HEK293 (cell line): ENCODE measurements around the gene CAPN8.

Source experiments
- CTCF ChIA-PET: fragments of 350-600 bp; formaldehyde crosslinking; extraction: SDS; loops from one replicate; lab custom pipeline; 2021; ENCODE audit warnings: antibody characterized with exemption; lab: Yijun Ruan, JAX
- POLR2A ChIA-PET: fragments of 300-600 bp; formaldehyde crosslinking; extraction: SDS; loops from one replicate; lab custom pipeline; 2020; ENCODE audit warnings: antibody characterized with exemption, inconsistent platforms; lab: Yijun Ruan, JAX
- H3K27ac ChIP-seq: fragments of 200-500 bp; sonication (Bioruptor generic); 2 replicates; pipeline ENCODE4 v1.5.1; 2014; ENCODE audit warnings: low read depth, low read length, control low read depth, inconsistent platforms; ENCODE audit errors: extremely low read depth
- H3K36me3 ChIP-seq, 2 experiments: fragments of 200-500 bp in 1 of 2; sonication (Bioruptor generic) in 1 of 2; 1 replicate in 1 of 2; 2 replicates in 1 of 2; pipeline ENCODE4 v1.5.1; 2014 to 2017; ENCODE audit warnings: inconsistent platforms in 2 of 2, low read length in 2 of 2; ENCODE audit not compliant: control insufficient read depth in 2 of 2, insufficient read depth in 1 of 2
- H3K4me1 ChIP-seq: fragments of 200-500 bp; sonication (Bioruptor generic); 2 replicates; pipeline ENCODE4 v1.5.1; 2014; ENCODE audit warnings: mild to moderate bottlenecking, low read length, inconsistent platforms; ENCODE audit not compliant: control insufficient read depth, insufficient read depth
- H3K4me3 ChIP-seq: 2 replicates; pipeline ENCODE4 v1.5.1; 2011; ENCODE audit warnings: low read depth, mild to moderate bottlenecking, control low read depth, low read length, moderate library complexity
- H3K9me3 ChIP-seq: fragments of 200-500 bp; sonication (Bioruptor generic); 2 replicates; pipeline ENCODE4 v1.5.1; 2014; ENCODE audit warnings: low read depth, low read length, inconsistent platforms; ENCODE audit not compliant: control insufficient read depth, insufficient read depth
- GLI2 ChIP-seq: fragments of 450-650 bp; formaldehyde crosslinking; IDR thresholded peaks from 2 replicates; pipeline ENCODE4; 2017; ENCODE audit warnings: missing biosample characterization, missing genetic modification characterization, low read depth, borderline replicate concordance
- KLF1 ChIP-seq: fragments of 450-650 bp; formaldehyde crosslinking; IDR thresholded peaks from 2 replicates; pipeline ENCODE4 v1.5.1; 2016; ENCODE audit warnings: missing biosample characterization, missing genetic modification characterization
- KLF16 ChIP-seq: fragments of 450-650 bp; formaldehyde crosslinking; IDR thresholded peaks from 2 replicates; pipeline ENCODE4 v1.5.1; 2017; ENCODE audit warnings: missing biosample characterization, missing genetic modification characterization
- SP2 ChIP-seq: fragments of 450-650 bp; formaldehyde crosslinking; IDR thresholded peaks from 2 replicates; pipeline ENCODE4 v1.5.1; 2016; ENCODE audit warnings: missing biosample characterization, missing genetic modification characterization
- TRIM28 ChIP-seq: IDR thresholded peaks from 2 replicates; pipeline ENCODE4 v1.6.1; 2011; ENCODE audit warnings: low read length, control low read depth, borderline replicate concordance
- ZBTB17 ChIP-seq: fragments of 450-650 bp; formaldehyde crosslinking; IDR thresholded peaks from 2 replicates; pipeline ENCODE4 v1.5.1; 2016; ENCODE audit warnings: missing biosample characterization, missing genetic modification characterization
- ZEB2 ChIP-seq: fragments of 450-650 bp; formaldehyde crosslinking; IDR thresholded peaks from 2 replicates; pipeline ENCODE4 v1.5.1; 2016; ENCODE audit warnings: missing biosample characterization, missing genetic modification characterization
- ZIC2 ChIP-seq: fragments of 450-650 bp; formaldehyde crosslinking; IDR thresholded peaks from 2 replicates; pipeline ENCODE4 v1.5.1; 2016; ENCODE audit warnings: missing biosample characterization, missing genetic modification characterization
- ZNF140 ChIP-seq: fragments of 450-650 bp; formaldehyde crosslinking; IDR thresholded peaks from 2 replicates; pipeline ENCODE4 v1.5.1; 2016; ENCODE audit warnings: missing biosample characterization, missing genetic modification characterization
- ZNF184 ChIP-seq: fragments of 450-650 bp; IDR thresholded peaks from 2 replicates; pipeline ENCODE4 v1.5.1; 2018; ENCODE audit warnings: missing biosample characterization, mild to moderate bottlenecking, missing genetic modification characterization
- ZNF2 ChIP-seq: fragments of 450-650 bp; formaldehyde crosslinking; IDR thresholded peaks from 2 replicates; pipeline ENCODE4 v1.5.1; 2016; ENCODE audit warnings: missing biosample characterization, missing genetic modification characterization
- ZNF214 ChIP-seq: fragments of 450-650 bp; formaldehyde crosslinking; IDR thresholded peaks from 2 replicates; pipeline ENCODE4 v1.5.1; 2017; ENCODE audit warnings: missing biosample characterization, mild to moderate bottlenecking, missing genetic modification characterization, borderline replicate concordance
- ZNF239 ChIP-seq: fragments of 450-650 bp; formaldehyde crosslinking; IDR thresholded peaks from 2 replicates; pipeline ENCODE4 v1.5.1; 2016; ENCODE audit warnings: missing biosample characterization, missing genetic modification characterization
- ZNF248 ChIP-seq: fragments of 450-650 bp; formaldehyde crosslinking; IDR thresholded peaks from 2 replicates; pipeline ENCODE4 v1.5.1; 2017; ENCODE audit warnings: missing biosample characterization, missing genetic modification characterization
- ZNF292 ChIP-seq: fragments of 450-650 bp; formaldehyde crosslinking; IDR thresholded peaks from 2 replicates; pipeline ENCODE4 v1.5.1; 2016; ENCODE audit warnings: low read depth, missing biosample characterization, missing genetic modification characterization, borderline replicate concordance
- ZNF404 ChIP-seq: fragments of 450-650 bp; formaldehyde crosslinking; IDR thresholded peaks from 2 replicates; pipeline ENCODE4 v1.5.1; 2017; ENCODE audit warnings: missing biosample characterization, missing genetic modification characterization
- ZNF416 ChIP-seq: fragments of 450-650 bp; formaldehyde crosslinking; IDR thresholded peaks from 2 replicates; pipeline ENCODE4 v1.5.1; 2016; ENCODE audit warnings: missing biosample characterization, missing genetic modification characterization
- ZNF423 ChIP-seq: fragments of 450-650 bp; formaldehyde crosslinking; IDR thresholded peaks from 2 replicates; pipeline ENCODE4 v1.5.1; 2016; ENCODE audit warnings: missing biosample characterization, missing genetic modification characterization
- ZNF529 ChIP-seq: fragments of 450-650 bp; formaldehyde crosslinking; IDR thresholded peaks from 2 replicates; pipeline ENCODE4 v1.5.1; 2017; ENCODE audit warnings: missing genetic modification characterization, missing biosample characterization; ENCODE audit not compliant: insufficient replicate concordance
- ZNF560 ChIP-seq: fragments of 450-650 bp; formaldehyde crosslinking; IDR thresholded peaks from 2 replicates; pipeline ENCODE4 v1.5.1; 2017; ENCODE audit warnings: missing biosample characterization, missing genetic modification characterization, borderline replicate concordance
- ZNF596 ChIP-seq: fragments of 450-650 bp; IDR thresholded peaks from 2 replicates; pipeline ENCODE4 v1.5.0; 2018; ENCODE audit warnings: missing biosample characterization, mild to moderate bottlenecking, missing genetic modification characterization, moderate library complexity
- ZNF623 ChIP-seq: fragments of 450-650 bp; formaldehyde crosslinking; IDR thresholded peaks from 2 replicates; pipeline ENCODE4 v1.5.1; 2016; ENCODE audit warnings: missing biosample characterization, missing genetic modification characterization
- ZNF660 ChIP-seq: fragments of 450-650 bp; IDR thresholded peaks from 2 replicates; pipeline ENCODE4 v1.5.1; 2018; ENCODE audit warnings: missing biosample characterization, mild to moderate bottlenecking, missing genetic modification characterization
- ZNF707 ChIP-seq: fragments of 450-650 bp; formaldehyde crosslinking; IDR thresholded peaks from 2 replicates; pipeline ENCODE4 v1.5.1; 2016; ENCODE audit warnings: missing biosample characterization, missing genetic modification characterization
- ZNF843 ChIP-seq: fragments of 450-650 bp; formaldehyde crosslinking; IDR thresholded peaks from 2 replicates; pipeline ENCODE4 v1.5.1; 2016; ENCODE audit warnings: missing biosample characterization, missing genetic modification characterization
- ZSCAN23 ChIP-seq: fragments of 450-650 bp; formaldehyde crosslinking; IDR thresholded peaks from 2 replicates; pipeline ENCODE4 v1.5.1; 2016; ENCODE audit warnings: missing biosample characterization, missing genetic modification characterization
- ZSCAN30 ChIP-seq: fragments of 450-650 bp; IDR thresholded peaks from 2 replicates; pipeline ENCODE4 v1.5.1; 2018; ENCODE audit warnings: missing biosample characterization, mild to moderate bottlenecking, missing genetic modification characterization, moderate library complexity
- TF ChIP-seq, protein P1 (sequence below): fragments of 450-650 bp; formaldehyde crosslinking; IDR thresholded peaks from 2 replicates; pipeline ENCODE4 v1.5.1; 2016; ENCODE audit warnings: missing biosample characterization, missing genetic modification characterization
- TF ChIP-seq, protein P2 (sequence below): fragments of 450-650 bp; formaldehyde crosslinking; IDR thresholded peaks from 2 replicates; pipeline ENCODE4 v1.5.1; 2016; ENCODE audit warnings: missing biosample characterization, missing genetic modification characterization
- TF ChIP-seq, protein P3 (sequence below): fragments of 450-650 bp; formaldehyde crosslinking; IDR thresholded peaks from 2 replicates; pipeline ENCODE4 v1.5.1; 2016; ENCODE audit warnings: missing biosample characterization, missing genetic modification characterization

The CAPN8 gene

DNA sequence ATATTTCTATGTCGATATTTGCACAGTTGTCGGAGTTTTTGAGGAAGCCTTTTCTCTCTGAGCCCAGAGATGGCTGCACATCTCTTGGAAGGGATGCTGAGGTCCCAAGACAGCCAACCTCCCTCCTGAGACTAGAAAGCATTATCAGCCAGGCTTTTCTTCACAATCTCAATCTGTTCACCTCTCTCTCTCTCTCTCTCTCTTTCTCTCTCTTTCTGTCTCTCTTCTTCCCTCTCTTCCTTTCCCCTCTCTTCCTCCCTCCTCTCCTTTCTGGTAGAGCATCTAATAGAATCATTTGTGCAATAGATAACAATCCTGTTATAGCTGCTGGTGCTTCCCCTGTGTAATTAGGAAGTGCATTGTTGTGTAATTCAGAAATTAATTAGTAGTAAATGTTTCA, 131.8 kb downstream of the CAPN8 start:
- H3K4me1 ChIP-seq = no peaks in the 10 kb centered on the region
- no peak overlapping the region for H3K27ac ChIP-seq
- H3K4me3 ChIP-seq = no peak overlapping the region
- no peaks in the 10 kb centered on the region for H3K9me3 ChIP-seq
- TF ChIP-seq, protein P1, sequence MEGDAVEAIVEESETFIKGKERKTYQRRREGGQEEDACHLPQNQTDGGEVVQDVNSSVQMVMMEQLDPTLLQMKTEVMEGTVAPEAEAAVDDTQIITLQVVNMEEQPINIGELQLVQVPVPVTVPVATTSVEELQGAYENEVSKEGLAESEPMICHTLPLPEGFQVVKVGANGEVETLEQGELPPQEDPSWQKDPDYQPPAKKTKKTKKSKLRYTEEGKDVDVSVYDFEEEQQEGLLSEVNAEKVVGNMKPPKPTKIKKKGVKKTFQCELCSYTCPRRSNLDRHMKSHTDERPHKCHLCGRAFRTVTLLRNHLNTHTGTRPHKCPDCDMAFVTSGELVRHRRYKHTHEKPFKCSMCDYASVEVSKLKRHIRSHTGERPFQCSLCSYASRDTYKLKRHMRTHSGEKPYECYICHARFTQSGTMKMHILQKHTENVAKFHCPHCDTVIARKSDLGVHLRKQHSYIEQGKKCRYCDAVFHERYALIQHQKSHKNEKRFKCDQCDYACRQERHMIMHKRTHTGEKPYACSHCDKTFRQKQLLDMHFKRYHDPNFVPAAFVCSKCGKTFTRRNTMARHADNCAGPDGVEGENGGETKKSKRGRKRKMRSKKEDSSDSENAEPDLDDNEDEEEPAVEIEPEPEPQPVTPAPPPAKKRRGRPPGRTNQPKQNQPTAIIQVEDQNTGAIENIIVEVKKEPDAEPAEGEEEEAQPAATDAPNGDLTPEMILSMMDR (tag by site-specific recombination) = no peak
- no peak for TF ChIP-seq ZNF292 (tag by site-specific recombination)
- TF ChIP-seq ZNF416 (tag by site-specific recombination) = no peak
- TF ChIP-seq ZNF843 (tag by site-specific recombination) = no peak
- no peak for TF ChIP-seq SP2 (tag by site-specific recombination)
- peak; percentile 91 for TF ChIP-seq ZNF596
- no peak for TF ChIP-seq TRIM28
- POLR2A ChIA-PET = no interaction called here
- CTCF ChIA-PET = interaction anchor here (0.6 to 1.6 kb wide), 5 partner anchors 16 to 137 kb away, joined by 3 to 8 read pairs (median 4); no protein-coding TSS in a partner anchor
- no peaks in the 10 kb centered on the region for H3K36me3 ChIP-seq

DNA sequence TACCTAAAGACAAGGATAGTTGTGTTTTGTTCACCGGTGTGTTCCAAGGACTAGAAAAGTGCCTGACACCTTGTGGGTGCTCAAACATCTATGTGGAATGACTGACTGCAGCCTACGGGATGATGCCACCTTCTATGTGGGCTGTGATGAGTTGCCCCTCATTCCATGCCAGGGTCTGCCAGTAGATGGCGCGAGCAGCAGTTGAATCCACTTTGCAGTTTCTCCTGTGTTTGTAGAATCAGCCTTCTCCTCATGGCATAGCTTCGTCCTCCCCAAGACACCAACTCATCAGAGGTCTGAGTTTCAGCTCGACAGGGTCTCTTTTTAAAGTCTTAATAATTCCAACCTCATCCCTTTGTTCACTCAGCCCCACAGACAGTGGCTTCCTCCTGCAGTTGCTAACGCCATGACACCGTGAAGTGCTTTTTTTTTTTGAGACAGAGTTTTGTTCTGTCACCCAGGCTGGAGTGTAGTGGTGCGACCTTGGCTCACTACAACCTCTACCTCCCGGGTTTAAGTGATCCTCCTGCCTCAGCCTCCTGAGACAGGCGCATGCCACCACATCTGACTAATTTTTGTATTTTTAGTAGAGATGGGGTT, 133.7 kb downstream of the CAPN8 start:
- no peaks in the 10 kb centered on the region for H3K4me1 ChIP-seq
- no peaks in the 10 kb centered on the region for H3K9me3 ChIP-seq
- ChIA-PET POLR2A (no interaction called here), CTCF (interaction anchor here (0.6 to 4.1 kb wide), 37 partner anchors 8 to 851 kb away, joined by 3 to 52 read pairs (median 4); no protein-coding TSS in a partner anchor)
- H3K36me3 ChIP-seq = no peaks in the 10 kb centered on the region
- no peak overlapping the region for H3K27ac ChIP-seq
- no peak overlapping the region for H3K4me3 ChIP-seq
- TF ChIP-seq ZNF423 (tag by site-specific recombination) = no peak
- no peak for TF ChIP-seq ZNF560 (tag by site-specific recombination)
- no peak for TF ChIP-seq ZNF404 (tag by site-specific recombination)
- no peak for TF ChIP-seq ZNF140
- TF ChIP-seq ZNF248 (tag by site-specific recombination) = no peak
- peak; percentile 49; the same call in 1 of the 2 replicates for TF ChIP-seq ZNF660 (tag by site-specific recombination)
- TF ChIP-seq KLF16 (tag by site-specific recombination) = no peak
- TF ChIP-seq ZSCAN30 (tag by site-specific recombination) = 0 out of 2 replicates have a peak, but pooled peaks have one; percentile 51
- TF ChIP-seq ZNF529 (tag by site-specific recombination) = no peak
- TF ChIP-seq ZNF707 = no peak
- TF ChIP-seq ZNF2 (tag by site-specific recombination) = peak; percentile 91
- TF ChIP-seq, protein P2, sequence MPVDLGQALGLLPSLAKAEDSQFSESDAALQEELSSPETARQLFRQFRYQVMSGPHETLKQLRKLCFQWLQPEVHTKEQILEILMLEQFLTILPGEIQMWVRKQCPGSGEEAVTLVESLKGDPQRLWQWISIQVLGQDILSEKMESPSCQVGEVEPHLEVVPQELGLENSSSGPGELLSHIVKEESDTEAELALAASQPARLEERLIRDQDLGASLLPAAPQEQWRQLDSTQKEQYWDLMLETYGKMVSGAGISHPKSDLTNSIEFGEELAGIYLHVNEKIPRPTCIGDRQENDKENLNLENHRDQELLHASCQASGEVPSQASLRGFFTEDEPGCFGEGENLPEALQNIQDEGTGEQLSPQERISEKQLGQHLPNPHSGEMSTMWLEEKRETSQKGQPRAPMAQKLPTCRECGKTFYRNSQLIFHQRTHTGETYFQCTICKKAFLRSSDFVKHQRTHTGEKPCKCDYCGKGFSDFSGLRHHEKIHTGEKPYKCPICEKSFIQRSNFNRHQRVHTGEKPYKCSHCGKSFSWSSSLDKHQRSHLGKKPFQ (tag by site-specific recombination) = no peak
- no peak for TF ChIP-seq ZEB2 (tag by site-specific recombination)
- no peak for TF ChIP-seq ZSCAN23 (tag by site-specific recombination)
- TF ChIP-seq ZIC2 (tag by site-specific recombination) = no peak
- TF ChIP-seq ZNF239 (tag by site-specific recombination) = no peak
- no peak for TF ChIP-seq ZNF623 (tag by site-specific recombination)
- TF ChIP-seq ZBTB17 (tag by site-specific recombination) = peak; percentile 64
- no peak for TF ChIP-seq ZNF214
- TF ChIP-seq, protein P1 (tag by site-specific recombination) = peak; percentile 76; the same call in 1 of the 2 replicates
- peak; percentile 42; the same call in 1 of the 2 replicates for TF ChIP-seq ZNF184 (tag by site-specific recombination)
- TF ChIP-seq, protein P3, sequence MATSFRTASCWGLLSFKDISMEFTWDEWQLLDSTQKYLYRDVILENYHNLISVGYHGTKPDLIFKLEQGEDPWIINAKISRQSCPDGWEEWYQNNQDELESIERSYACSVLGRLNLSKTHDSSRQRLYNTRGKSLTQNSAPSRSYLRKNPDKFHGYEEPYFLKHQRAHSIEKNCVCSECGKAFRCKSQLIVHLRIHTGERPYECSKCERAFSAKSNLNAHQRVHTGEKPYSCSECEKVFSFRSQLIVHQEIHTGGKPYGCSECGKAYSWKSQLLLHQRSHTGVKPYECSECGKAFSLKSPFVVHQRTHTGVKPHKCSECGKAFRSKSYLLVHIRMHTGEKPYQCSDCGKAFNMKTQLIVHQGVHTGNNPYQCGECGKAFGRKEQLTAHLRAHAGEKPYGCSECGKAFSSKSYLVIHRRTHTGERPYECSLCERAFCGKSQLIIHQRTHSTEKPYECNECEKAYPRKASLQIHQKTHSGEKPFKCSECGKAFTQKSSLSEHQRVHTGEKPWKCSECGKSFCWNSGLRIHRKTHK = no peak
- TF ChIP-seq GLI2 (tag by site-specific recombination) = no peak
- TF ChIP-seq KLF1 (tag by site-specific recombination) = no peak
